OCI-LY1 (cell line): ENCODE results near the gene PTPRD.

Source experiments
- H2AFZ ChIP-seq: fragments of 200-600 bp; sonication (generic), shearing (Covaris generic); 2 replicates; pipeline ENCODE4 v1.6.0; 2014; ENCODE audit warnings: antibody characterized with exemption, mild to moderate bottlenecking, low read length
- H3F3A ChIP-seq: fragments of 200-600 bp; sonication (generic), shearing (Covaris generic); 2 replicates; pipeline ENCODE4 v1.6.0; 2014; ENCODE audit warnings: mild to moderate bottlenecking, antibody characterized with exemption, low read length, moderate library complexity; ENCODE audit not compliant: insufficient read depth
- H3K27ac ChIP-seq: fragments of 200-600 bp; sonication (generic); 2 replicates; pipeline ENCODE4 v1.5.1; 2014; ENCODE audit warnings: low read length, mixed run types, mild to moderate bottlenecking, low read depth; ENCODE audit not compliant: poor library complexity, severe bottlenecking
- H3K27me3 ChIP-seq: fragments of 200-600 bp; sonication (generic); 2 replicates; pipeline ENCODE4 v1.6.0; 2014; ENCODE audit warnings: antibody characterized with exemption, mild to moderate bottlenecking, low read length, moderate library complexity; ENCODE audit not compliant: insufficient read depth
- H3K36me3 ChIP-seq: fragments of 200-600 bp; sonication (generic); 2 replicates; pipeline ENCODE4 v1.6.1; 2014; ENCODE audit warnings: mild to moderate bottlenecking, antibody characterized with exemption, low read length, moderate library complexity, mixed read lengths; ENCODE audit not compliant: insufficient read depth
- H3K4me1 ChIP-seq: fragments of 200-600 bp; sonication (generic); 2 replicates; pipeline ENCODE4 v1.5.1; 2014; ENCODE audit warnings: mild to moderate bottlenecking, low read length, moderate library complexity; ENCODE audit not compliant: insufficient read depth, severe bottlenecking
- H3K4me2 ChIP-seq: fragments of 200-600 bp; sonication (generic), shearing (Covaris generic); 2 replicates; pipeline ENCODE4 v1.6.1; 2014; ENCODE audit warnings: low read length
- H3K4me3 ChIP-seq: fragments of 200-600 bp; sonication (generic); 2 replicates; pipeline ENCODE4 v1.5.1; 2014; ENCODE audit warnings: low read length, low read depth, mild to moderate bottlenecking, mixed read lengths; ENCODE audit not compliant: poor library complexity, severe bottlenecking
- H3K79me2 ChIP-seq: fragments of 200-600 bp; shearing (Covaris generic); 2 replicates; pipeline ENCODE4 v1.6.1; 2016; ENCODE audit warnings: mixed run types, low read length, mixed read lengths; ENCODE audit not compliant: insufficient read depth
- H3K9ac ChIP-seq: fragments of 200-600 bp; sonication (generic), shearing (Covaris generic); 2 replicates; pipeline ENCODE4 v1.6.1; 2014; ENCODE audit warnings: mild to moderate bottlenecking, low read length, mixed read lengths
- H3K9me2 ChIP-seq: fragments of 200-600 bp; sonication (generic), shearing (Covaris generic); 2 replicates; pipeline ENCODE4 v1.6.1; 2014; ENCODE audit warnings: low read depth, mild to moderate bottlenecking, low read length, mixed read lengths
- H3K9me3 ChIP-seq: fragments of 200-600 bp; shearing (Covaris generic); 2 replicates; pipeline ENCODE4 v1.6.1; 2014; ENCODE audit warnings: low read length, mixed read lengths
- H4K20me1 ChIP-seq: fragments of 200-600 bp; sonication (generic), shearing (Covaris generic); 2 replicates; pipeline ENCODE4 v1.6.0; 2016; ENCODE audit warnings: mild to moderate bottlenecking, low read length; ENCODE audit not compliant: insufficient read depth
- EZH2 ChIP-seq: fragments of 200-600 bp; sonication (generic), shearing (Covaris generic); IDR thresholded peaks from 2 replicates; pipeline ENCODE4 v1.8.0; 2017; ENCODE audit warnings: borderline replicate concordance, mixed run types, mild to moderate bottlenecking, antibody characterized with exemption, low read length, moderate library complexity, mixed read lengths
- TF ChIP-seq, protein P1 (sequence below): fragments of 200-600 bp; sonication (generic), shearing (Covaris generic); IDR thresholded peaks from 2 replicates; pipeline ENCODE4 v1.5.1; 2017; ENCODE audit warnings: mild to moderate bottlenecking, antibody characterized with exemption, low read length, moderate library complexity, mixed read lengths

Gene PTPRD

DNA sequence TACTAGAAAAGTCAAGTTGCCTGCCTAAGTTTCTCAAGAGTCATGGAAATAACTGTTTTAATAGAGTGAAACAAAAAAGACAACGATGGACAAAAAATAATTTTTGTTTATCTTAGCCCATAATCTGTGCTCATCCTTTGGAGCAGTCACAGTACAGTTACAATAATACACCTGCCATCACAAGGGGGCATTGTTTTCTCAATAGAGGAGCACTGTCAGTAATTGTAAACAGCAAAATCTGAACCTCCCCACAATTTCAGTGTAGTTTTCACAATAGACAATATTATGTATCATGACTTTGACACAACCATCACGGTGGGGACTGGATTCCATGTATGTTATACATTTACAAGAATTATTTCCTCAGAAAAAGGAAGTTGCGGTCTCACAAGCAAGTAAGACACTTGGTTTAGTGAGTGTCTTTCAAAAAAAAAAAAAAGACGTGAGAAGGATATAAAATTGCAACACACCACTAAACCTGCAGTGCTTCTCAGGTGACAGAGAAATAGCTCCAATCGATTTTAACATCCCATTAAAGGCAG lies 586.3 kb downstream of the PTPRD start:
- Histone ChIP-seq H4K20me1 (no peaks in the 10 kb centered on the region), H3K27ac (no peak overlapping the region), H3F3A (no peaks in the 10 kb centered on the region), H3K4me2 (no peak overlapping the region), H3K4me3 (no peak overlapping the region), H2AFZ (no peak overlapping the region), H3K9ac (no peak overlapping the region), H3K36me3 (no peaks in the 10 kb centered on the region), H3K79me2 (no peaks in the 10 kb centered on the region), H3K9me3 (no peaks in the 10 kb centered on the region), H3K9me2 (no peaks in the 10 kb centered on the region), H3K4me1 (no peaks in the 10 kb centered on the region), H3K27me3 (no peaks in the 10 kb centered on the region)
- no peak for TF ChIP-seq EZH2
- TF ChIP-seq, protein P1, sequence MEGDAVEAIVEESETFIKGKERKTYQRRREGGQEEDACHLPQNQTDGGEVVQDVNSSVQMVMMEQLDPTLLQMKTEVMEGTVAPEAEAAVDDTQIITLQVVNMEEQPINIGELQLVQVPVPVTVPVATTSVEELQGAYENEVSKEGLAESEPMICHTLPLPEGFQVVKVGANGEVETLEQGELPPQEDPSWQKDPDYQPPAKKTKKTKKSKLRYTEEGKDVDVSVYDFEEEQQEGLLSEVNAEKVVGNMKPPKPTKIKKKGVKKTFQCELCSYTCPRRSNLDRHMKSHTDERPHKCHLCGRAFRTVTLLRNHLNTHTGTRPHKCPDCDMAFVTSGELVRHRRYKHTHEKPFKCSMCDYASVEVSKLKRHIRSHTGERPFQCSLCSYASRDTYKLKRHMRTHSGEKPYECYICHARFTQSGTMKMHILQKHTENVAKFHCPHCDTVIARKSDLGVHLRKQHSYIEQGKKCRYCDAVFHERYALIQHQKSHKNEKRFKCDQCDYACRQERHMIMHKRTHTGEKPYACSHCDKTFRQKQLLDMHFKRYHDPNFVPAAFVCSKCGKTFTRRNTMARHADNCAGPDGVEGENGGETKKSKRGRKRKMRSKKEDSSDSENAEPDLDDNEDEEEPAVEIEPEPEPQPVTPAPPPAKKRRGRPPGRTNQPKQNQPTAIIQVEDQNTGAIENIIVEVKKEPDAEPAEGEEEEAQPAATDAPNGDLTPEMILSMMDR = peak; percentile 17; the same call in 1 of the 2 replicates

DNA sequence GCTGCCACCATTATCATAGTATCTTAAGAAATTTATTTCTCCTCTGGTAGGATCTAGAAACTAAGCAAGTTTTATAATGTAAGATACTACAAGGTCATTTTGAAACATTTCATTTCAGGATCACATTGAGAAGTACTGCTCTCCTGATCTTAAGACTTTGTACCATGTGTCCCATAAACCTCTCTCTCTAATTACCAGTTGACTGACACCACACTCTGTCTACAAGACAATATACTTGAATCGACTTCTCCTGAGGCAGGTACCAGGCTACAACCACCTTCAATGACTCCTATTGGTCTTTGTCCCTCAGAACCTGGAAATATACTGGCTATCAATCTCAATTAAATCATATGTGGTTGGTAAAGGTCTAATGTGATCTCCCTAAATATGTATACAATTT lies 597.0 kb downstream of the PTPRD start:
- no peak overlapping the region for H3K27ac ChIP-seq
- no peaks in the 10 kb centered on the region for H3K9me3 ChIP-seq
- H2AFZ ChIP-seq = no peak overlapping the region
- no peaks in the 10 kb centered on the region for H3F3A ChIP-seq
- no peak overlapping the region for H3K4me2 ChIP-seq
- H3K4me3 ChIP-seq = no peak overlapping the region
- H3K36me3 ChIP-seq = no peaks in the 10 kb centered on the region
- no peaks in the 10 kb centered on the region for H3K4me1 ChIP-seq
- no peak for TF ChIP-seq EZH2
- TF ChIP-seq, protein P1 = no peak
- H4K20me1 ChIP-seq = no peaks in the 10 kb centered on the region
- H3K27me3 ChIP-seq = no peaks in the 10 kb centered on the region
- no peaks in the 10 kb centered on the region for H3K9me2 ChIP-seq
- H3K79me2 ChIP-seq = no peaks in the 10 kb centered on the region
- no peak overlapping the region for H3K9ac ChIP-seq

DNA sequence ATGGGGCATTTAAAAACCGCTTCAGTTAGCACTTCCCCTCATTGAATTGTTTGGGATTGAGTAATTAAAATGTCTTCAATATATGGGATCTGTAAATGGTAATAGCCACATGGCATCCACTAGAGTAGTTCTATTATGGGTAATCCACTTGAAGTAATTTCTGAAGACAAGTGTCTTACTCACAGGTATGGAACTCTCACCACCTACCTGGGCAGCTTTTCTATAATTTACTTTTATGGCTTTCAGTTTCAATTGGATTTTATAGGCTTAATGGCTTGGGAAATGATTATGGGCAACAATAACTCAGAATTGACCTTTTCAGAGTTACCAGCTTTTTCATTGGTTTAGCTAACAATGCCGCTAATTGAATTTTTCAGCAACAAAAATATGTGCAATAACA lies 597.9 kb downstream of the PTPRD start:
- no peaks in the 10 kb centered on the region for H3F3A ChIP-seq
- no peak overlapping the region for H2AFZ ChIP-seq
- H3K36me3 ChIP-seq = no peaks in the 10 kb centered on the region
- H4K20me1 ChIP-seq = no peaks in the 10 kb centered on the region
- H3K4me1 ChIP-seq = no peaks in the 10 kb centered on the region
- no peaks in the 10 kb centered on the region for H3K9me3 ChIP-seq
- TF ChIP-seq, protein P1 = no peak
- no peak for TF ChIP-seq EZH2
- H3K4me3 ChIP-seq = no peak overlapping the region
- no peaks in the 10 kb centered on the region for H3K9me2 ChIP-seq
- no peaks in the 10 kb centered on the region for H3K27me3 ChIP-seq
- no peak overlapping the region for H3K9ac ChIP-seq
- H3K27ac ChIP-seq = no peak overlapping the region
- H3K4me2 ChIP-seq = no peak overlapping the region
- no peaks in the 10 kb centered on the region for H3K79me2 ChIP-seq
